Keratinocyte (primary cell): ENCODE results near the gene TRAM2.

Experiments used
- EZH2 ChIP-seq: IDR thresholded peaks from one replicate; pipeline ENCODE4 v1.6.1; 2012; ENCODE audit warnings: inconsistent platforms, mild to moderate bottlenecking, low read length, moderate library complexity
- TF ChIP-seq, protein P1 (sequence below), 3 experiments: IDR thresholded peaks in 1 of 3; conservative IDR thresholded peaks in 1 of 3; optimal IDR thresholded peaks in 1 of 3; 2 replicates in 2 of 3; 3 replicates in 1 of 3; pipeline versions ENCODE3 to v1.5.1; 2011; ENCODE audit warnings: low read length in 3 of 3, mild to moderate bottlenecking in 3 of 3, moderate library complexity in 2 of 3, control low read depth in 1 of 3, inconsistent platforms in 1 of 3; ENCODE audit not compliant: insufficient read depth in 2 of 3; ENCODE audit errors: extremely low read depth in 1 of 3

- TF ChIP-seq, protein P1, sequence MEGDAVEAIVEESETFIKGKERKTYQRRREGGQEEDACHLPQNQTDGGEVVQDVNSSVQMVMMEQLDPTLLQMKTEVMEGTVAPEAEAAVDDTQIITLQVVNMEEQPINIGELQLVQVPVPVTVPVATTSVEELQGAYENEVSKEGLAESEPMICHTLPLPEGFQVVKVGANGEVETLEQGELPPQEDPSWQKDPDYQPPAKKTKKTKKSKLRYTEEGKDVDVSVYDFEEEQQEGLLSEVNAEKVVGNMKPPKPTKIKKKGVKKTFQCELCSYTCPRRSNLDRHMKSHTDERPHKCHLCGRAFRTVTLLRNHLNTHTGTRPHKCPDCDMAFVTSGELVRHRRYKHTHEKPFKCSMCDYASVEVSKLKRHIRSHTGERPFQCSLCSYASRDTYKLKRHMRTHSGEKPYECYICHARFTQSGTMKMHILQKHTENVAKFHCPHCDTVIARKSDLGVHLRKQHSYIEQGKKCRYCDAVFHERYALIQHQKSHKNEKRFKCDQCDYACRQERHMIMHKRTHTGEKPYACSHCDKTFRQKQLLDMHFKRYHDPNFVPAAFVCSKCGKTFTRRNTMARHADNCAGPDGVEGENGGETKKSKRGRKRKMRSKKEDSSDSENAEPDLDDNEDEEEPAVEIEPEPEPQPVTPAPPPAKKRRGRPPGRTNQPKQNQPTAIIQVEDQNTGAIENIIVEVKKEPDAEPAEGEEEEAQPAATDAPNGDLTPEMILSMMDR (optimal IDR thresholded peaks at IDR 0.05 in 1 of 3, IDR thresholded peaks at IDR 0.05 in 1 of 3, conservative IDR thresholded peaks at IDR 0.05 in 1 of 3; ENCODE audit: extremely low read depth in 1 of 3, insufficient read depth in 2 of 3, low read length in 3 of 3), result no peak
- no peak for TF ChIP-seq EZH2
Measured at GRCh38 chr6:52549428-52549827, 27.4 kb downstream of the TRAM2 start.
